HS-27A (cell line): ENCODE results near the gene BCAS1.

Experiments
- DNase-seq: peaks from one replicate; pipeline ENCODE4 v3.0.0-alpha.2; 2012; ENCODE audit warnings: low read depth, missing footprints

Gene BCAS1

GRCh38 chr20:54074511-54074910, 4.1 kb upstream of the BCAS1 start:
- DNase-seq, result no peak

- DNase-seq, result no peak
These were observed 2.9 kb upstream of the BCAS1 start for GRCh38 chr20:54073288-54073687.

DNA sequence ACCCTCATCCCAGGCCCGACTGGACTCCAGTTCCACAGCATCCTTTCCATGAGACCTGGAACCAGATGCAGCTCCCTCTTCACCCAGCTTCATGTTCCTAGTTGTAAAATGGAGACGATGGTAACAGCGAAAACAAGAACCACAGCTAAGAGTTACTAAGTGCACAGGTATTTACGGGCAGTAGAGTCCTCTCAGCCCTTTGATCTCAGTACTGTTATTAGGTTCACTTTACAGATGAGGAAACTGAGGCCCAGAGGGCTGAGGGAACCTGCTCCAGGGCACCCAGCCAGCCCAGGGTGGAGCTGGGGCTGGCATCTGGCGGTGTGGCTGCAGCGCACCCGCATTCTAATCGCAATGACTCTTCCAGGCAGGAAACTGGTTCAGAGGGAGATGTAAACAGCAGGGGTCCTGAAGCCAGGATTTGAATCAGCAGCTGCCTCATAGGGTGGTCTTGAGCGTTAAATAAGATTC, 858 bp downstream of the BCAS1 start:
- DNase-seq, result no peak

DNA sequence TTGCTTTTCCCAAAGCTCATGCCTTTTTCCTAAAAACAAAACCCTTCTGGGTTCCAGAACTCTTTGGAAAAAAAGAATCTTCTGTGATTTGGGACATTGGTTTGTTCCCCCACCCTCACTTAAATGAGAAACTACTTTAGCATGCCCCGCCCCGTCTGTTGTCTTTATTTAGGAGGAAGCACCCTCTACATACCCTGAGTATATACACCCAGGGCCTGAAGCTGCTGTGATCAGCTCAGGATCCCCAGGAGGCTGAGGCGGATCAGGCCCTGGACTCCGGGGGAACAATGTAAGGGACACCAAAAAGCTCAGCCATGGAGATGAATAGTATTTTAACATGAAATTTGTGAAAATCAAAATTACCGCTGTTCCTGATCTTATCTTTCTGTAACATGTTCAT, 1.4 kb downstream of the BCAS1 start:
- DNase-seq, result no peak

GRCh38 chr20:54068495-54068894, 1.9 kb downstream of the BCAS1 start:
- DNase-seq, result no peak

DNA sequence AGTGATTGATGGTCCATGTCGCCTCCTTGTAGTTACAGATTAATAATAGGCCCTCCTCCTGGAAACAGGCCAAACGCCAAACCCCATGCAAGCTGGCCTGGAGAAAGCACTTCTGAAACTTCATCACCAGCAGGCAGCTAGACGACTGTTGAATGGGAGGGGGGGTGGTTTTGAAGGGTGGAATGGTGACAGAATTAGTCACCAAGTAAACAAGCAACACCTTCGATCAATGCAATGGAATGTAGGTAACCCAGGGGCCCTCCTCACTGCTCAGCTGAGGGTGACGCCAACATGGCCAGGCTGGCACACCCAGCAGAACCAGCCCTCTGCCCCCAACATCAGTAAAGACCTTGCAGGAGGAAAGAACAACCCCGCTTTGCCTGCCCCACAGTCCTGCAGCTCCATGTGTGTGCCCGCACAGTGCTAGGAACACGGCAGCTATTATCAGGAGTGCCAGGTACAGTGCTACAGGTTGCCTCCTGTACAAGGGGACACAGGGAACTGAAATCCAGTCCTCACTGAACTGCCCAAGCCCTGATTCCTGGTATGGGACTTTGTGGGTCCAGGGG, 2.7 kb downstream of the BCAS1 start:
- DNase-seq, result no peak

- no peak for DNase-seq
These were observed 4.8 kb downstream of the BCAS1 start for GRCh38 chr20:54065601-54066038.

DNA sequence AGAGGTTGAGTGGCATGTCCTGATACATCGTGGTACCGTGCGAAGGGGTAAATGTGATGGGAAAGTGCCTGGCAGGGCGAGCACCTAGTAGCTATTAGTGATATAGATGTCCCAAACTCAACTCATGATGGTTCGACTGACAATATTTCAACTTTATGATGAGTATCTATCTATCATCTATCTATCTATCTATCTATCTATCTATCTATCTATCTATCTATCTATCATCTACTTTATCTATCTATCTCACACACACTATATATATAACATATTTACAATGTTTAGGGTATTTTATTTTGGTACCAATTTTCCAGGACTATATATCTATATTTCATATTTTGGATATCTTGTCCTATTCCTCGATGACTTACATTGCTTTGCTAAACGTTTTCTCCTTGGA, 5.5 kb downstream of the BCAS1 start:
- no peak for DNase-seq

GRCh38 chr20:54063992-54064676, 6.3 kb downstream of the BCAS1 start:
- no peak for DNase-seq

DNA sequence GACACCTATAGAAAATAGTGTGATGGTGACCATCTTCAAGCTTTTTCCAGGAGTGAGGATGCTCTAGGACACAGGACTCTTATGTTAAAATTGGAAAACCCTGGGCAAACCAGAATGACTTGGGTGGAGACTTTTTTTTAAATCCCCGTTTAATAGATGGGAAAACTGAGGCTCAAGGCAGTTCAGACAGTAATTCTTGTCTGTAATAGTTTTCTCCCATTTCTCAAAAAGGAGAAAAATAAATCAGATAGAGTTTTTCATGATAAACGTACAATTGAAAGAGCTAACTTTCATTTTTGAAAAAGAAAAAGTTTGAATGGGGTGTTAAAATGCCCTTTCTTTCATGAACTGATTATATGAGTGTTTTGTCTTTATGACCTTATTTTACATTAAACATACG, 6.8 kb downstream of the BCAS1 start:
- no peak for DNase-seq

- no peak for DNase-seq
These were observed 7.5 kb downstream of the BCAS1 start for GRCh38 chr20:54062812-54063280.

DNA sequence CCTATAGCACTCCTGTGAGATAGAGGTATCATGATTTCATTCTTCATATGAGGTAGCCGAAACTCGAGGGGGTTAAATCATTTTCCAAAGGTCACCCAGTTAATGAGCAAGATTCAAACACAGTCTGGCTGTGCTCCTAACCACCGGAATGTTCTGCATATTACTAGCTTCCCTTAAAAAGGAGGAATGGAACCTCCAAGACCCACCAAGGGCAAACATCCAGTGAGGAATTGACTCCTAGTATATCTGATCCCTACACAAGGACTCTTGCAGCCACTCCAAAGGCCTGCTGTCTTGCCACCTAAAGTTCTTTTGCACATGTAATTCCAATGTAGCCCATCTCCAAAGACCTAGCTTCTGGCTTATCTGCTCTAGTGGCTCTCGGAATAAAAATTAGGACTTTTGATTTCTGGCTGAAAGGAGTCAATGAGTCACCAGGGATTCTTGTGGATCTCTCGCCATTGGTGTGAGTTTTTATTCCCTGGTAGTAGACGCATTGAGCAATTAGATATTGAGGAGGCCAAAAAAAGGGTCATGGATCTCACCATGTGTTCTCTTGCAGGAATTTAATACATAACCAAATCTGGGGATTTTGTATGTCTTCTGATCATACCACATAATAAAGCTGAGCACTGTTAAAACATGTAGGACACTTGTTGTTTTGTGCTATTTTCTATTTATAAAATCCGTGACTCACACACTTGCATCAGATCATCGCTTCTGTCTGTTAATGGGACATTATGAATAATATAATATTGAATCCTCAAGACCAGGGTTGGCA, 9.1 kb downstream of the BCAS1 start:
- DNase-seq, result no peak

DNA sequence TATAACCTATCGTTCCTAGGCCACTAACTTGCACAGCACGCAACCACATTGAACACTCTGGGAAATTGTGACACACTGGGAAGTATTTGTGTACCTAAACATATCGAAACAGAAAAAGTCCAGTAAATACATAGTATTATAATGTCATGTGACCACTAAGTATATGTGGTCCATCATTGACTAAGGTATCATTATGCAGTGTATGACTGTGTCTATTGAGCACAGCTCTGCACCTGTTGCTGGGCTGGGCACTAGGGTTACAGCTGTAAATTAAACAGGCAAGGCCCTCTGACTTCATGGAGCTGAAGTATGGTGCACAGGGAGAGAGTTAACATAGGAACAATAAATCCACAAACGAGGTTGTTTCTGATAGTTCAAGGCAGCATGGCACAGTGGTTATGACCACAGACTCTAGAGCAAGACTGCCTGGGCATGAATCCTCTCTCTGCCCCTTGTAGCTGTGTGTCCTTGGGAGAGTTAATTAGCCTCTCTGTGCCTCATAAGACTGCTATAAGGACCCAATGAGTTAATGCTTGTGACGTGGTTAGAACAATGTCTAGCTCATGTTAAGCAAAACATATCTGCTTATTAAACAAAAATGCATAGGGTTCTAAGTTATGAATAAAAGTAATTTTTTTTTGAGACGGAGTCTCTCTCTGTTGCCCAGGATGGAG, 10.6 kb downstream of the BCAS1 start:
- no peak for DNase-seq

DNA sequence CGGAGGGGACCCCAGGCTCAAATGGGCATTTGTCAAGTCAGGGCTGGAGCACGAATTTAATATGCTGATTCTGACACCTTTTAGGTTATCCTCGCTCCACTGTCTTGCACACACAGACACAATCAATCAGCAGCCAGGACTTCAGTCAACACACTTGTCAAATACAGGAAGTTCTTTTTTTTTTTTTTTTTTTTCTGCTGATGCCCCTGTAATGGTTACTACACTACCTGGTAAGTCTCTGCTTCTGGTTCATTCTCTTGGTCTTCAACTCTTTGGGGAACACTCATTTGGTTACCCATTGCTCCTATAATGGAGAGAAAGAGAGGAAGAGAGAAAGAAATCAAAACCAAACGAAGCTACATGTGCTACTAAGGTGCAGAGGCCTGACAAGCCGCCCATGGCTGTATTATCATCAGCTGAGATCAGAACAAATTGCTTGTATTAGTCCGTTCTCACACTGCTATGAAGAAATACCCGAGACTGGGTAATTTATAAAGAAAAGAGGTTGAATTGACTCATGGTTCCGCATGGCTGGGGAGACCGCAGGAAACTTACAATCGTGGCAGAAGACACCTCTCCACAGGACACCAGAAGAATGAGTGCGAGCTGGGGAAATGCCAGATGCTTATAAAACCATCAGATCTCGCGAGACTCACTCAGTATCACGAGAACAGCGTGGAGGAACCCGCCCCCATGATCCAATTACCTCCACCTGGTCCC, 11.8 kb downstream of the BCAS1 start:
- DNase-seq, result no peak

GRCh38 chr20:54056762-54057639, 13.4 kb downstream of the BCAS1 start:
- no peak for DNase-seq

- DNase-seq, result no peak
These were observed 15.9 kb downstream of the BCAS1 start for GRCh38 chr20:54054516-54054915.

DNA sequence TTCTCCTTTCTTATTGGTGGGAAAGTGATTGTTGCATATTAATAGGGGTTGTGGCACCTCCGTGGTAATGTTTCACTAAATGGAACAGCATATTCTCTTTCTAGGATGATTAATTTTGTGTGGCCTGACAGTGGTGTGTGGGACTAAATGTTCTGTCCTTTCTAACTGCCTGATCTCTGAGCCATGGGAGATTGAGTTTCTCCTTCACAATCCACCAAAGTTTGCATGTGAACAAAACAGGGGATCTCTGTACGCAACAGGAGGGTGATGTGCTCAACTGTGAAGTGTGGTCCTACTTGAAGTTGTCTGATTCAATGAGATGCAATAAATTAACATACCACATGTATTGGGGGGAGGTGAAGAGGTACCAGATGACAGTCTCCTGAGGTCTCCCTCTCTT, 19.3 kb downstream of the BCAS1 start:
- no peak for DNase-seq

DNA sequence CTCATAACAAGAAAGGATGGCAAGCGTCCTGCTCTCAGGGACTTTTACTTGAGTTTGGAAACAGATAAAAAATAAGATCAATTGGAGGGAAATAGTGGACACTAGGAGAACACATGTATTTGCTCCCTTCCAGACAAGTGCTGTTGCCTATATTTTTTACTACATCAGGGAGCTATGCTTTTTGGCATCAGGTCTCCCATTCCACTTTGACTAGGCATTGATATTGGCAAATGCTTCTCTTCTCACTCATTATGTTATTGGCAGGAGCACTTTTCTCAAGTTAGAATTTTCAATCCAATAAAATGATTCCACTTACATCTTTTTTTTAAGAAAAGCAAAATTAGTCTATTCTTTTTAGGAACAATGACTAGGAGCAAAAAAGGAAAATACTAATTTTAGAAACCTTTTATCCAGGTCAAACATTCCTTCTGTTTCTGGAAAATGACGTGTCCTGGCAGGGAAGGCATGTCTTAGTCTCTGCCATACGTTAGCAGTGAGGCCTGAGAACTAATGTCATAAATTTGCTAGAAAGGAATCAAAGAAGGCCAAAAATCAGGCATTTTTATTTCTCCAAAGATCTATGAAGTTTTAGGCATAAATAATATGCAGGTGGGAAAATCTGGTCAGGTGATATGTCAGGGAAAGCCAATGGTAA, 21.4 kb downstream of the BCAS1 start:
- DNase-seq, result no peak

GRCh38 chr20:54048481-54048880, 21.9 kb downstream of the BCAS1 start:
- DNase-seq, result no peak

DNA sequence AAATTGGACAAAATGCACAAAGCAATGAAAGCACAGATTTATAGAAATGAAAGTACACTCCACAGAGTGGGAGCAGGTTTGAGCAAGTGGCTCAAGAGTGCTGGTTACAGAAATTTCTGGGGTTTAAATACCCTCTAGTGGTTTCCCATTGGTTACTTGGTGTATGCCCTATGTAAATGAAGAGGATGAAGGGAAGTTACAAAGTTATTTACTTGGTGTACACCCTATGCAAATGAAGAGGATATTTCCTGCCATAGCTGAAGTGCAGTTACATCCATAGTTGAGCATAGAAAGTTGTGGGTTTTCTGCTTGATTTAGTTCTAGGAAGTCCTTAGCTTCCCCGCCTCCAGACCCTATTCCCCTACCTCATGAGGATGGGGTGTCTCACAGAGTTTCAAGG, 22.7 kb downstream of the BCAS1 start:
- no peak for DNase-seq
